ENCODE measurements around the gene TMTC3. TPM values are rescaled to one million over a fixed set of nuclear protein-coding genes. Genes with fewer than 3 reads are reported as not detected.
"Not testable (repeated sequence)": the region's sequence is repeated elsewhere in the genome, so short reads cannot be mapped to it uniquely, and the experiment has no call there.

The TMTC3 gene
- total RNA-seq, 1 experiment from 2014 or later, result 31.8 TPM

- BruUV-seq (replicated peaks), result no TSS peak
- POLR2A ChIA-PET, result no interaction called here
- peak in 1 of 2 experiments; percentile 47 for DNase-seq
- Histone ChIP-seq H3K9me3 (peaks cover 34% of the 10 kb centered on the region), H3K4me1 (peaks cover 17% of the 10 kb centered on the region), H3K27me3 (replicated peaks; ENCODE audit: control insufficient read depth, insufficient read depth, low read length) (no peaks in the 10 kb centered on the region), H3K36me3 (ENCODE audit: control insufficient read depth, insufficient read depth, low read length) (no peaks in the 10 kb centered on the region), H3K4me3 (ENCODE audit: low read depth, low read length) (no peak overlapping the region)
- H3K27me3 Mint-ChIP-seq (ENCODE audit: insufficient read depth, unreplicated experiment), result no peaks in the 10 kb centered on the region
- no peak for TF ChIP-seq CTCF (IDR thresholded peaks at IDR 0.05; ENCODE audit: insufficient read depth in 1 of 2, low read depth in 1 of 2, low read length in 1 of 2, severe bottlenecking in 1 of 2, unreplicated experiment in 1 of 2)
- peaks cover 60% of the 10 kb centered on the region for H3K9me3 Mint-ChIP-seq (ENCODE audit: unreplicated experiment)
- H3K4me3 Mint-ChIP-seq (ENCODE audit: unreplicated experiment), result no peak overlapping the region
- H3K36me3 Mint-ChIP-seq (ENCODE audit: insufficient read depth, unreplicated experiment), result no peaks in the 10 kb centered on the region
- H3K27ac Mint-ChIP-seq (ENCODE audit: unreplicated experiment), result peak overlapping the region; percentile 19
- intact Hi-C loops (cut with micrococcal nuclease; ENCODE audit: unreplicated experiment), result no loop called here
- CTCF ChIA-PET, result no interaction called here
- H3K4me1 Mint-ChIP-seq (ENCODE audit: low read depth, unreplicated experiment), result peaks cover 10% of the 10 kb centered on the region
Measured at GRCh38 chr12:88206601-88207000, 64.5 kb downstream of the TMTC3 start.

GRCh38 chr12:88207921-88208620 lies 66.0 kb downstream of the TMTC3 start:
- BruUV-seq (replicated peaks), result no TSS peak
- no peaks in the 10 kb centered on the region for H3K36me3 Mint-ChIP-seq (ENCODE audit: insufficient read depth, unreplicated experiment)
- no peak overlapping the region for H3K4me3 Mint-ChIP-seq (ENCODE audit: unreplicated experiment)
- peaks cover 10% of the 10 kb centered on the region for H3K4me1 Mint-ChIP-seq (ENCODE audit: low read depth, unreplicated experiment)
- peaks cover 65% of the 10 kb centered on the region for H3K9me3 Mint-ChIP-seq (ENCODE audit: unreplicated experiment)
- POLR2A ChIA-PET, result no interaction called here
- CTCF ChIA-PET, result no interaction called here
- no peak overlapping the region for H3K27ac Mint-ChIP-seq (ENCODE audit: unreplicated experiment)
- peaks cover 35% of the 10 kb centered on the region for H3K9me3 ChIP-seq
- TF ChIP-seq CTCF (IDR thresholded peaks at IDR 0.05; ENCODE audit: insufficient read depth in 1 of 2, low read depth in 1 of 2, low read length in 1 of 2, severe bottlenecking in 1 of 2, unreplicated experiment in 1 of 2), result no peak
- H3K27me3 ChIP-seq (replicated peaks; ENCODE audit: control insufficient read depth, insufficient read depth, low read length), result no peaks in the 10 kb centered on the region
- no peak overlapping the region for H3K4me3 ChIP-seq (ENCODE audit: low read depth, low read length)
- no peaks in the 10 kb centered on the region for H3K27me3 Mint-ChIP-seq (ENCODE audit: insufficient read depth, unreplicated experiment)
- H3K36me3 ChIP-seq (ENCODE audit: control insufficient read depth, insufficient read depth, low read length), result no peaks in the 10 kb centered on the region
- no peak for DNase-seq
- peaks cover 17% of the 10 kb centered on the region for H3K4me1 ChIP-seq
- intact Hi-C loops (cut with micrococcal nuclease; ENCODE audit: unreplicated experiment), result no loop called here

GRCh38 chr12:88208661-88209060 lies 66.6 kb downstream of the TMTC3 start:
- Histone ChIP-seq H3K36me3 (ENCODE audit: control insufficient read depth, insufficient read depth, low read length) (no peaks in the 10 kb centered on the region), H3K27me3 (replicated peaks; ENCODE audit: control insufficient read depth, insufficient read depth, low read length) (no peaks in the 10 kb centered on the region), H3K4me1 (peaks cover 17% of the 10 kb centered on the region), H3K9me3 (peaks cover 35% of the 10 kb centered on the region), H3K4me3 (ENCODE audit: low read depth, low read length) (no peak overlapping the region)
- H3K4me1 Mint-ChIP-seq (ENCODE audit: low read depth, unreplicated experiment), result peaks cover 10% of the 10 kb centered on the region
- no peak overlapping the region for H3K4me3 Mint-ChIP-seq (ENCODE audit: unreplicated experiment)
- H3K36me3 Mint-ChIP-seq (ENCODE audit: insufficient read depth, unreplicated experiment), result no peaks in the 10 kb centered on the region
- H3K9me3 Mint-ChIP-seq (ENCODE audit: unreplicated experiment), result peaks cover 65% of the 10 kb centered on the region
- POLR2A ChIA-PET, result no interaction called here
- H3K27ac Mint-ChIP-seq (ENCODE audit: unreplicated experiment), result no peak overlapping the region
- no peak for DNase-seq
- BruUV-seq (replicated peaks), result no TSS peak
- H3K27me3 Mint-ChIP-seq (ENCODE audit: insufficient read depth, unreplicated experiment), result no peaks in the 10 kb centered on the region
- CTCF ChIA-PET, result no interaction called here
- TF ChIP-seq CTCF (IDR thresholded peaks at IDR 0.05; ENCODE audit: insufficient read depth in 1 of 2, low read depth in 1 of 2, low read length in 1 of 2, severe bottlenecking in 1 of 2, unreplicated experiment in 1 of 2), result no peak
- intact Hi-C loops (cut with micrococcal nuclease; ENCODE audit: unreplicated experiment), result no loop called here

- H3K4me1 Mint-ChIP-seq (ENCODE audit: low read depth, unreplicated experiment); H3K4me3 Mint-ChIP-seq (ENCODE audit: unreplicated experiment); H3K36me3 Mint-ChIP-seq (ENCODE audit: insufficient read depth, unreplicated experiment); H3K4me3 ChIP-seq (ENCODE audit: low read depth, low read length); intact Hi-C loops (cut with micrococcal nuclease; ENCODE audit: unreplicated experiment); CTCF ChIA-PET; H3K36me3 ChIP-seq (ENCODE audit: control insufficient read depth, insufficient read depth, low read length); H3K27me3 ChIP-seq (replicated peaks; ENCODE audit: control insufficient read depth, insufficient read depth, low read length); POLR2A ChIA-PET; H3K27me3 Mint-ChIP-seq (ENCODE audit: insufficient read depth, unreplicated experiment); DNase-seq; H3K27ac Mint-ChIP-seq (ENCODE audit: unreplicated experiment); BruUV-seq (replicated peaks): not testable (repeated sequence)
- Histone ChIP-seq H3K9me3 (peaks cover 30% of the 10 kb centered on the region), H3K4me1 (peaks cover 17% of the 10 kb centered on the region)
- peaks cover 69% of the 10 kb centered on the region for H3K9me3 Mint-ChIP-seq (ENCODE audit: unreplicated experiment)
Measured at GRCh38 chr12:88210311-88210710, 68.2 kb downstream of the TMTC3 start.
